Stimulated activated CD8-positive, alpha-beta memory T cell treated with anti-CD3 and anti-CD28 coated beads, Interleukin-15, amount 100 ng/mL, for 48 hours (primary cell): ENCODE data around the gene CORO2B.
"Not testable (repeated sequence)": the region's sequence is repeated elsewhere in the genome, so short reads cannot be mapped to it uniquely, and the experiment has no call there.

Experiments used
- DNase-seq, 2 donors: peaks; one replicate each; pipeline ENCODE4 v3.0.0-alpha.2; 2020; ENCODE audit warnings: low read depth in 2 of 2

The CORO2B gene

GRCh38 chr15:68646696-68647095 lies 67.9 kb downstream of the CORO2B start:
- DNase-seq, result no peak

DNA sequence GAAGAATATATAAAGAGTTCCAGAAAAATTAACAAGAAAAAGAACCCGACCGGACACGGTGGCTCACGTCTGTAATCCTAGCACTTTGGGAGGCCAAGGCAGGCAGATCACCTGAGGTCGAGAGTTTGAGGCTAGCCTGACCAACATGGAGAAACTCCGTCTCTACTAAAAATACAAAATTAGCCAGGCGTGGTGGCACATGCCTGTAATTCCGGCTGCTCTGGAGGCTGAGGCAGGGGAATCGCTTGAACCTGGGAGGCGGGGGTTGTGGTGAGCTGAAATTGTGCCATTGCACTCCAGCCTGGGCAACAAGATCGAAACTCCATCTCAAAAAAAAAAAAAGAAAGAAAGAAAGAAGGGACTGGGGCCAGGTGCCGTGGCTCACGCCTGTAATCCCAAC lies 68.6 kb downstream of the CORO2B start:
- not testable (repeated sequence) for DNase-seq

DNA sequence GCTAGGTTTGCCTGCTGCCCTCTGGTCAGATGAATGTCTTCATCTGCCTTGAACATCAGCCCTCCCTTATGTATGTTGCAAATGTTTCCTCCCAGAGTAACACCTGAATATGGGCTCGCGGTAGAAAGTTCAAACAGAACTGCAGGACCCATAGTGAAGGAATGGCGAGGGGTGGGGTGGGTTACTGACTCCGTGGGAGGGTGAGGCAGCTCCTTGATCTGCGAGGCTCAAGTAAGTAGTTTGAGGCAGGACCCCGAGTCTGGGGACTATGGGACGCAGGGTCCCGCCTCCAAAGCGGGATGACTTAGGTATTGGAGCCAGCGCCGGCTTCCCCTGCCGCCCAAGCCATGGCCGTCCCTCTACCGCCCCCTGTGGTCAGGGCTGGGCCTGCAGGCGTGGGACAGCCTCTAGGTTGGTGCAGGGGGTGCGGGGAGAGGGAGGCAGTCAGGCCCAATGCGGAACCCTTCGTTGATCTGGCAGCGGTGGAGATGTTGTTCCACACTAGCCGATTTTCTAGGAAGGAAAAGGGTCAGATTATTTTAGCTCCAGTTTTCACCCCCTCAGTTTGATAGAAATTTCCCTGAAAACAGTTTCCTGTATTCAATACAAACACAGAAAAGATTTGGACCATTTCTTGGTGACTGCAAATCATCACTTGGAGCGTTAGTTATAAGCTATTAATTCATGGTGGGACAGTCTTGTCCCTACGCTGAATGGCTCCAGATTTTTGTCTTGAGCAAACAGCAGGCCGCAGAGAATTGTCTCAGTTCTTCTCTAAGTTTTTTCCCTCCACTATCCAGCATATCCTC lies 72.3 kb downstream of the CORO2B start:
- peak; percentile 26 to 35 for DNase-seq

DNA sequence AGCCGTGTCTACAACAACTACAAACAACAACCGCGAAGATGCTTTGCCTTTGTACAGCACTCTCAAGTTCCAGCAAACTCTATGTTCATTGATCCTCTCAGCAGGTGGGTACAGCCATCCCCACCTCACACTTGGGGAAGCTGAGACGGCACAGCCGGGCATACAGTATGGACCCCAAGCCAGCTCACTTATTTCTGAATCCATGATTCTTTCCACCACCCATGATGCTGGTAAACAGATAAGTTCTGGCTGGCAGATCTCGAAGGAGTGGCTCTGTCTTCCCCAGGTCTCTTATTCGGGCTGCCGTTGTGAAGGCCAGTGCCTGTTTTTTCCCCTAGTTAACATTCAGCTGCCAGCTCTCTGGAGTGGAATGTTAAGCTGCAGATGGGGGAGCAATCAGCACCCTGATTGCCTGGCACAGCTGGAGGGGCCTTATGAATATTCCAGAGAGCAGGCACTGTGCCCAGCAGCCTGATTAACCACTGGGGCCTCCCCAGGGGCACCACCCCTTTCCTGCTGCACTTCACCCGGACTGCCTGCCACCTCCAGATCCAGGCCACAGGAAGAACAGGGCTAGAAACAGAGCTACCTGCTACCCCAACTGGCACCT lies 73.2 kb downstream of the CORO2B start:
- DNase-seq, result no peak

GRCh38 chr15:68653031-68653635 lies 74.3 kb downstream of the CORO2B start:
- DNase-seq, result no peak

GRCh38 chr15:68653801-68654200 lies 75.0 kb downstream of the CORO2B start:
- no peak for DNase-seq

GRCh38 chr15:68654786-68655560 lies 76.2 kb downstream of the CORO2B start:
- no peak for DNase-seq

DNA sequence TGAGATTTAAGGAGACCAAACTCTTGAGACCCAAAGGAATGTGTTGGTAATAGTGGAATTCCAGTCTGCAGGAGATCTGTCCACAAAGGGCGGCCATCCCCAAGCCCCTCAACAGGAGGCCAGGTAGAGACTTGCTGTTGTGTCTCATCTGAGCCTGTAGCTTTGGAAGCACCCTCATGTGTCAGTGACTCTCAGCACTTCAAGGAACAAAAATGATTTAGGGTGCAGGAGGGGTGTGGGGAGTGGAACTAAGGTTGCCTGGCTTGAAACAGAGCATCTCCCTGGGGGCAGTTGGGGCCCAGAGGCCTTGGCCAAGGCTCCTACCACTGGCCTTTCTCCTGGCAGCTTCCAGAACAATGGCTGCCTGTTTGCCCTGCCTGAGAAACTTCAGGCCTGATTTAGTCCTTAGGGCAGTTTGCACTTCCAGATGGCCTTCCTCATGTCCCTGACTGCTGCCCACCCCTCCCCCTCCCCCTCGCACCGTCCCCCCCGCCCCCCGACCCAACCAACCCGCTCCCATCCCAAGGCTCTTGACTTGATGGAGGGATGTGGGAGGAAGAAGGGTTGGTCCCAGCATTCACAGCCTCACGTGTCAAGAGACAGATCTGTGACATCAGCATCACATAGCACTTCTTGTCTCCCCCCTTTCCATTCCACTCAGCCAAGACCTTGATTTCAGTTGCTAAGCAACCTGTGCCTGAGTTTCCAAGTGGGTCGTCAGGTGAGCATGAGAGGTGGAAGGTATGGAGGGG lies 77.1 kb downstream of the CORO2B start:
- DNase-seq, result no peak

DNA sequence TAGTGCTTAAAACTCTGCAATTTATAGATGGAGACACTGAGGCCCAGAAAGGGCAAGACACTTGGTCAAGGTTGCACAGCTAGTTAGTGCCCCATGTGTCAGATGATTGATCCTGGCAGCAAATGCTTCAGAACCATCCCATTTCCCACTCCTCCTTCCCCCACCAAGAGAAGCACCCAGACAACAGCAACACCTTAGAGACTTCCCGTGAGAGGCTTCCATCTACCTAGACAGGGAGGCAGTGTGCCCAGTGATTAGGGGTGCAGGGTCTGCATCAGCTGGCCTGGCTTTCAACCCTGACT lies 77.6 kb downstream of the CORO2B start:
- DNase-seq, result no peak

GRCh38 chr15:68658151-68658550 lies 79.4 kb downstream of the CORO2B start:
- DNase-seq, result no peak

- no peak for DNase-seq
These were observed 80.0 kb downstream of the CORO2B start for GRCh38 chr15:68658641-68659358.

GRCh38 chr15:68663526-68663925 lies 84.7 kb downstream of the CORO2B start:
- DNase-seq, result no peak

DNA sequence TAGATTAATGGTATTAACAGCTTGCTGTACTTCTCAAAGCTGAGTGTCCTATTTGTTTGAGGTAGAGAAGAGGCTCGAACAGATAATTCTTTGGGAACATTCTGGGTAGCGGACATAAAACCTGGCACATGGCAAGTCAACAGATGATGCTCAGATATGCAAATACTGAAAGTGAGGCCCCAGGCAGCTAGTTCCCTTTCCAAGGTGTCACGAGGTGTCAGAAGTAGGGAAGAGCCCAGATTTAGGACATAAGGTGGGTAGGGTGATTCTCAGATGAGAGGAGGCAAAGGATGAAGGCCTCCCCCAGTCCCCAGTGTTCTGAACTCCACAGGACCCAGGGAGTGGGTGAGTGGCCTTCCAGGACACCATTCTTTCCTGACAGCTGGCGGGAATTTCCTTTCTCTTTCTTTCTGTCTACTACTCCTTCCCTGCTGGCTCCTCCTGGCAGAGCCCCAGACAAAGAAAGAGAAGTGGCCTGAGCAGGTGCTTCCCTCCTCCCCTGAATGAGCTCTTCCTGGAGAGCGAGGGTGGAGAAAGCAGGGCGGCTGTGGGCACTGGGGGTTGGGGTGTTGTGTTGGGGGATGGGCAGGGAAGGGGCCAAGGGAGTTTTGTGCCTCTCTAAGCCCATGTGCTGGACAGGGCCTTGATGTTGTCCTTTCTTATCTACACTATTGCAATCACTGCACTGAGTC lies 87.5 kb downstream of the CORO2B start:
- no peak for DNase-seq

DNA sequence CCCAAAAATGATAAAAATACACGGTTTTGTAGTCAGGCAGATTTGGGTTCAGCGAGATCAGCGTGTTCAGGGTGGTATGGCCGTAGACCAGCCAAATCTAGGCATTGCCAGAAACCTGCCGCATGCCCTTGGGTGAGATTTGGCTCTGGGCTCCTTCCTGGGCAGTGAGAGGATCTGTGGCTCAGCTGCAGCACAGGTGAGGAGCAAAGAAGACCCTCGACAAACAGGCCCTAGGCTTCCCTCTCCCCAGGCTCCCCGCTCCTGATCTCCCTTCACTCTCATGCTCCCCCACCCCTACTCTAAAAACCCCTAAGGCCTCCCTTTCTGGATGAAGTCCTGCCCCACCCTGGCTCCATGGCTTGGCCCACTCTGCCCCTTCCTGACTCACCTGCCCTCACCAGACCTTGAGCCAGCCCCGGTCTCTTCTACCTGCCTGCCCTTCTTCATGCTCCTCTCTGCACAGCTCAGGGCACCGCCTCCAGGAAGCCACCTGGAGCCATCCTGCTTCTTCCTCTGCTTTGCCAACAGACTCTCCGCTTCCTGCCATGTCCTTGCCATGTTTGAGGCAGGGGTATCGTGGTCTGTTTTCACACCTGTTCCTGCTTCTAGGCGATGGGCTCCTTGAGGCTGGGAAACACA lies 88.1 kb downstream of the CORO2B start:
- DNase-seq, result no peak

DNA sequence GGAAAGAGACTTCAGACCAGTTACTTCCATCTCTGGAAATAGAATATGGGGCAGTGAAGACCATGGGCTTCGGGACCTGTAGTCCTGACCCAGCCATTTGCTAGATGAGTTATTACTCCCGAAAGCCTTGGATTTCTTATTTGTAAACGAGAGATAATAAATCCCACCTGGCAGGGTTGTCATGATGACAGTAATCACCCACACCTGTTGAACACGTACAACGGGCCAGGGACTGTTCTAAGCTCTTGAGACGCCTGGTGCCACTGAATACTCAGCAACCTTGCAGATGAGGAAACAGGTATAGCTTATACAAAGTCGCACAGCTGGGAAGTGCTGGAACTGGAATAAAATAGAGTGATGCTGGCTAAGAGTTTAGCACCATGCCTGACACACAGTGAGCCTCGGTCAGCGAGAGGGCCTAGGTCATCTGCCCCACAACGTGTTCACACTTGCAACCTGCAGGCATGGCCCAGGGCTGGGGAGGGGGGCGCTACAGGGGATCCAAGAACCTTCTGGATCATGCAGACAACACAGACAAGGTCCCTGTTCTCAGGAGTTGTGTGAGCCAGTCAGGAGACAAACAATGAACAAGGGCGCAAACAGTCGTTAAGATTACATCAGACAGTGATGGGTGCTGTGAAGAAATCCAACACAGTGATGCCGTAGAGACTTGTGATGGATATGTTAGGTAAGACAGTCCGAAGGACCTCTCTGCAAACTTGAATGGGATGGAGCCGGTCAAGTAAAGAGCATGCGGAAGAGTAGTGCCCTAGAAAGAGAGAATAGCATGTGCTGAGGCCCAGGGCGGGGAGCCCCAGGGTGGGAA lies 89.2 kb downstream of the CORO2B start:
- no peak for DNase-seq

DNA sequence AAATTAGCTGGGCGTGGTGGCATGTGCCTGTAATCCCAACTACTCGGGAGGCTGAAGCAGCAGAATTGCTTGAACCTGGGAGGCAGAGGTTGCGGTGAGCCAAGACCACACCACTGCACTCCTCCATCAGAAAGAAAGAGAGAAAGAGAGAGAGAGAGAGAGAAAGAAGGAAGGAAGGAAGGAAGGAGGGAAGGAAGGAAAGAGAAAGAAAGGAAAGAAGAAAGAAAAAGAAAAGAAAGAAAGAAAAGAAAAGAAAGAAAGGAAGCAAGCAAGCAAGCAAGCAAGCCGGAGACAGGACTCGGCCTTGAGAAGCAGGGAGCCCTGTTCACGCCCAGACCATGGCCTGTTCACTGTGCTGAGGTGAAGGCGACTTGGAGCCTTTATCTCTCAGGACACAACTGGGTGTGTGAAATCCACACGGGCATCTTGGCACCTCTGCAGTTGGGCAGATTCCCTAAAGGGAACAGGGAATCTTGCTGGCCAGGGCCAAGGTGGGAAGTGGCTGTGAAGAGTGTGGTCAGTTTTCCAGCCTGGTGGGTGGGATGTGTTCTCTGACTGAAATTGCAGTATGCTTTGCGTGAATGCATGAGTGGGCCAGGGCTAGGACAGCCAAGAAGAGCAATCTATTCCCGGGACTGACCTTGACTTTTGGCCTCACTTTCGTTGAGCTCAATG lies 90.3 kb downstream of the CORO2B start:
- no peak for DNase-seq

- DNase-seq, result no peak
These were observed 93.5 kb downstream of the CORO2B start for GRCh38 chr15:68672251-68672650.

- DNase-seq, result no peak
These were observed 94.0 kb downstream of the CORO2B start for GRCh38 chr15:68672781-68673205.
